Mesenchymal stem cell (in vitro differentiated cells and primary cell): ENCODE results near the gene GDPGP1.

ENCODE experiments used
- DNase-seq: peaks from one replicate; pipeline ENCODE4 v3.0.0-alpha.2; 2013
- H2AFZ ChIP-seq: one replicate; pipeline ENCODE4 v1.6.1; 2013; ENCODE audit warnings: low read depth, mild to moderate bottlenecking, control low read depth, inconsistent platforms, low read length, moderate library complexity
- H2AK5ac ChIP-seq: 2 replicates; pipeline ENCODE4 v1.6.1; 2013; ENCODE audit warnings: low read length, moderate library complexity, mild to moderate bottlenecking, inconsistent platforms; ENCODE audit not compliant: severe bottlenecking
- H2BK120ac ChIP-seq: one replicate; pipeline ENCODE4 v1.6.1; 2013; ENCODE audit warnings: low read depth, mild to moderate bottlenecking, inconsistent platforms, low read length, moderate library complexity
- H2BK12ac ChIP-seq, 2 experiments: one replicate each; pipeline ENCODE4 v1.6.1; 2013; ENCODE audit warnings: inconsistent platforms in 2 of 2, low read length in 2 of 2, mild to moderate bottlenecking in 2 of 2, moderate library complexity in 2 of 2, control low read depth in 1 of 2
- H2BK15ac ChIP-seq: one replicate; pipeline ENCODE4 v1.6.1; 2013; ENCODE audit warnings: mild to moderate bottlenecking, low read depth, inconsistent platforms; ENCODE audit not compliant: poor library complexity, severe bottlenecking
- H2BK5ac ChIP-seq: 2 replicates; pipeline ENCODE4 v1.6.1; 2013; ENCODE audit warnings: low read depth, mild to moderate bottlenecking, low read length, control low read depth, inconsistent platforms; ENCODE audit not compliant: poor library complexity, severe bottlenecking
- H3K14ac ChIP-seq, 2 experiments: one replicate each; pipeline ENCODE4 v1.6.1; 2013; ENCODE audit warnings: inconsistent platforms in 2 of 2, low read length in 2 of 2, control low read depth in 1 of 2, mild to moderate bottlenecking in 1 of 2, moderate library complexity in 1 of 2
- H3K18ac ChIP-seq, 2 experiments: one replicate each; pipeline ENCODE4 v1.6.1; 2013; ENCODE audit warnings: inconsistent platforms in 2 of 2, low read length in 2 of 2, control low read depth in 1 of 2, low read depth in 1 of 2, mild to moderate bottlenecking in 1 of 2
- H3K23ac ChIP-seq, 2 experiments: one replicate each; pipeline ENCODE4 v1.6.1; 2013; ENCODE audit warnings: inconsistent platforms in 2 of 2, low read length in 2 of 2, mild to moderate bottlenecking in 2 of 2, moderate library complexity in 2 of 2, control low read depth in 1 of 2
- H3K27ac ChIP-seq: 2 replicates; pipeline ENCODE4 v1.5.1; 2013; ENCODE audit warnings: mild to moderate bottlenecking, moderate library complexity, low read length, control low read depth, inconsistent platforms; ENCODE audit not compliant: poor library complexity, severe bottlenecking
- H3K27me3 ChIP-seq, 2 experiments: 2 replicates each; pipeline versions ENCODE4 v1.6.1 to v1.7.0; 2013; ENCODE audit warnings: low read length in 2 of 2, mild to moderate bottlenecking in 2 of 2, moderate library complexity in 2 of 2, control low read depth in 1 of 2, inconsistent platforms in 1 of 2; ENCODE audit not compliant: control insufficient read depth in 1 of 2, insufficient read depth in 1 of 2
- H3K36me3 ChIP-seq, 2 experiments: 2 replicates each; pipeline versions ENCODE4 v1.6.1 to v1.7.0; 2013; ENCODE audit warnings: low read length in 2 of 2, control low read depth in 1 of 2, inconsistent platforms in 1 of 2, low read depth in 1 of 2, mild to moderate bottlenecking in 1 of 2; ENCODE audit not compliant: insufficient read depth in 2 of 2, control insufficient read depth in 1 of 2
- H3K4ac ChIP-seq, 2 experiments: one replicate each; pipeline ENCODE4 v1.6.1; 2013; ENCODE audit warnings: inconsistent platforms in 2 of 2, low read length in 2 of 2, mild to moderate bottlenecking in 2 of 2, moderate library complexity in 2 of 2, control low read depth in 1 of 2, low read depth in 1 of 2
- H3K4me1 ChIP-seq: 2 replicates; pipeline ENCODE4 v1.6.1; 2013; ENCODE audit warnings: low read depth, low read length, control low read depth; ENCODE audit not compliant: control insufficient read depth, insufficient read depth
- H3K4me2 ChIP-seq: 2 replicates; pipeline ENCODE4 v1.6.1; 2013; ENCODE audit warnings: low read length, mild to moderate bottlenecking, inconsistent platforms; ENCODE audit not compliant: poor library complexity, severe bottlenecking
- H3K4me3 ChIP-seq, 2 experiments: 2 replicates each; pipeline versions ENCODE4 v1.5.1 to v1.7.0; 2013; ENCODE audit warnings: low read length in 2 of 2, mild to moderate bottlenecking in 2 of 2, control low read depth in 1 of 2, low read depth in 1 of 2; ENCODE audit not compliant: insufficient read depth in 1 of 2
- H3K79me1 ChIP-seq: replicated peaks from 2 replicates; pipeline ENCODE4 v1.6.1; 2013; ENCODE audit warnings: mild to moderate bottlenecking, control low read depth, low read length, inconsistent platforms; ENCODE audit not compliant: poor library complexity, severe bottlenecking
- H3K9ac ChIP-seq: 2 replicates; pipeline ENCODE4 v1.7.0; 2013; ENCODE audit warnings: mild to moderate bottlenecking, low read length, moderate library complexity
- H3K9me3 ChIP-seq: 2 replicates; pipeline ENCODE4 v1.7.0; 2013; ENCODE audit warnings: mild to moderate bottlenecking, low read length; ENCODE audit not compliant: control insufficient read depth
- H4K8ac ChIP-seq: one replicate; pipeline ENCODE4 v1.6.1; 2013; ENCODE audit warnings: inconsistent platforms, mild to moderate bottlenecking, low read length, moderate library complexity
- H4K91ac ChIP-seq: one replicate; pipeline ENCODE4 v1.6.1; 2013; ENCODE audit warnings: mild to moderate bottlenecking, low read length, inconsistent platforms
- WGBS: methylation state at CpG from one replicate; pipeline ENCODE4 v1.1.7; 2013; ENCODE audit warnings: mixed read lengths; 5-methylcytosine and 5-hydroxymethylcytosine counted together

The GDPGP1 gene

GRCh38 chr15:90261811-90262210, 27.8 kb downstream of the GDPGP1 start:
- no peak overlapping the region for H2AFZ ChIP-seq
- H3K9me3 ChIP-seq: no peaks in the 10 kb centered on the region

GRCh38 chr15:90262426-90262825, 28.4 kb downstream of the GDPGP1 start:
- H3K4me2 ChIP-seq: no peak overlapping the region
- no peak overlapping the region for H3K27ac ChIP-seq
- peak overlapping the region in 1 of 2 experiments; percentile 23 for H3K4me3 ChIP-seq
- no peak for DNase-seq
- H2BK120ac ChIP-seq: no peak overlapping the region
- no peak overlapping the region for H2AFZ ChIP-seq
- H3K27me3 ChIP-seq: no peaks in the 10 kb centered on the region
- no peaks in the 10 kb centered on the region for H3K9me3 ChIP-seq
- no peak overlapping the region for H2BK15ac ChIP-seq
- H2AK5ac ChIP-seq: no peak overlapping the region
- H3K4ac ChIP-seq: no peak overlapping the region
- H3K14ac ChIP-seq: no peak overlapping the region
- 91% methylated on average over 5 of the region's 5 CpGs for WGBS
- no peak overlapping the region for H3K23ac ChIP-seq
- no peak overlapping the region for H2BK5ac ChIP-seq
- peaks cover 4% of the 10 kb centered on the region for H3K4me1 ChIP-seq
- no peak overlapping the region for H3K18ac ChIP-seq
- H2BK12ac ChIP-seq: no peak overlapping the region
- H4K8ac ChIP-seq: peak overlapping the region; percentile 7
- peak overlapping the region; percentile 32 for H3K9ac ChIP-seq
- peaks cover 0 to under 1% of the 10 kb centered on the region in 2 experiments for H3K36me3 ChIP-seq
- H3K79me1 ChIP-seq: peaks cover 7% of the 10 kb centered on the region
- H4K91ac ChIP-seq: no peak overlapping the region

More at GRCh38 chr15:90261811-90262210, 27.8 kb downstream of the GDPGP1 start:
- H3K79me1 ChIP-seq: peaks cover 7% of the 10 kb centered on the region
- H3K4ac ChIP-seq: no peak overlapping the region
- no peak overlapping the region for H4K8ac ChIP-seq
- no peak overlapping the region for H2BK120ac ChIP-seq
- no peaks in the 10 kb centered on the region for H3K36me3 ChIP-seq
- peak overlapping the region; percentile 32 for H3K9ac ChIP-seq
- H2BK5ac ChIP-seq: no peak overlapping the region
- no peaks in the 10 kb centered on the region for H3K4me1 ChIP-seq
- H3K18ac ChIP-seq: no peak overlapping the region
- no peaks in the 10 kb centered on the region for H3K27me3 ChIP-seq
- H2AK5ac ChIP-seq: no peak overlapping the region
- DNase-seq: peak; percentile 42
- peak overlapping the region in 1 of 2 experiments; percentile 23 for H3K4me3 ChIP-seq
- no peak overlapping the region for H2BK12ac ChIP-seq
- no peak overlapping the region for H3K27ac ChIP-seq
- WGBS: 82% methylated on average over 5 of the region's 5 CpGs
- no peak overlapping the region for H4K91ac ChIP-seq
- no peak overlapping the region for H3K4me2 ChIP-seq
- no peak overlapping the region for H2BK15ac ChIP-seq
- H3K14ac ChIP-seq: no peak overlapping the region
- H3K23ac ChIP-seq: no peak overlapping the region

GRCh38 chr15:90264671-90265070, 30.7 kb downstream of the GDPGP1 start:
- H3K4me1 ChIP-seq: peaks cover 7% of the 10 kb centered on the region
- DNase-seq: no peak
- peaks cover 4 to 15% of the 10 kb centered on the region in 2 experiments for H3K36me3 ChIP-seq
- H3K4ac ChIP-seq: peak overlapping the region in 1 of 2 experiments; percentile 69
- peak overlapping the region; percentile 75 for H3K4me2 ChIP-seq
- peak overlapping the region; percentile 98 for H3K27ac ChIP-seq
- 77% methylated on average over 4 of the region's 4 CpGs for WGBS
- peak overlapping the region; percentile 35 for H2BK120ac ChIP-seq
- H3K27me3 ChIP-seq: no peaks in the 10 kb centered on the region
- H2AK5ac ChIP-seq: no peak overlapping the region
- no peak overlapping the region for H3K14ac ChIP-seq
- H3K4me3 ChIP-seq: peak overlapping the region in 1 of 2 experiments; percentile 99
- H2BK5ac ChIP-seq: no peak overlapping the region
- no peaks in the 10 kb centered on the region for H3K9me3 ChIP-seq
- peak overlapping the region in 1 of 2 experiments; percentile 47 for H2BK12ac ChIP-seq
- peaks cover 7% of the 10 kb centered on the region for H3K79me1 ChIP-seq
- peak overlapping the region; percentile 99 for H3K9ac ChIP-seq
- peak overlapping the region; percentile 78 for H4K8ac ChIP-seq
- no peak overlapping the region for H2AFZ ChIP-seq
- no peak overlapping the region for H4K91ac ChIP-seq
- peak overlapping the region in 1 of 2 experiments; percentile 27 for H3K23ac ChIP-seq
- H3K18ac ChIP-seq: peak overlapping the region in 1 of 2 experiments; percentile 74
- H2BK15ac ChIP-seq: no peak overlapping the region

- Histone ChIP-seq H3K4me1 (peaks cover 7% of the 10 kb centered on the region), H3K9me3 (no peaks in the 10 kb centered on the region), H3K14ac (peak within 1 kb of the TSS in 1 of 2 experiments; percentile 68), H3K36me3 (peaks cover 4 to 23% of the 10 kb centered on the region in 2 experiments), H2BK12ac (peak within 1 kb of the TSS in 1 of 2 experiments; percentile 47), H3K27ac (peak within 1 kb of the TSS; percentile 98), H2BK15ac (peak within 1 kb of the TSS; percentile 38), H3K4ac (peak within 1 kb of the TSS; percentile 85 to 95), H3K79me1 (peaks cover 7% of the 10 kb centered on the region), H4K91ac (peak within 1 kb of the TSS; percentile 90), H3K23ac (peak within 1 kb of the TSS in 1 of 2 experiments; percentile 81), H3K4me2 (peak within 1 kb of the TSS; percentile 75), H2BK120ac (peak within 1 kb of the TSS; percentile 35), H3K27me3 (no peaks in the 10 kb centered on the region), H4K8ac (peak within 1 kb of the TSS; percentile 98), H3K18ac (peak within 1 kb of the TSS; percentile 90 to 93), H3K9ac (peak within 1 kb of the TSS; percentile 99), H3K4me3 (peak within 1 kb of the TSS; percentile 80 to 99), H2BK5ac (peak within 1 kb of the TSS; percentile 76), H2AK5ac (no peak within 1 kb of the TSS), H2AFZ (peak within 1 kb of the TSS; percentile 55)
- peak; percentile 95 for DNase-seq
- WGBS: under 1% methylated on average over 57 of the region's 59 CpGs
Measured at GRCh38 chr15:90265271-90266060, 31.5 kb downstream of the GDPGP1 start, which contains the start of gene NGRN. NGRN (plus strand) TSS chr15:90265672; CDS start chr15:90265713, 41 bp downstream.
